Lower leg skin (tissue), 3 donors: Measurements from ENCODE around the gene TMUB2.

ENCODE experiments used
- POLR2A ChIP-seq, 2 donors: fragments of 450-650 bp; IDR thresholded peaks; one replicate each; pipeline ENCODE4 v1.6.1; 2016 to 2017; ENCODE audit warnings: antibody characterized with exemption in 2 of 2, mild to moderate bottlenecking in 1 of 2, moderate library complexity in 1 of 2
- TF ChIP-seq, protein P1 (sequence below), 3 donors: fragments of 450-650 bp; IDR thresholded peaks; one replicate each; pipeline ENCODE4 v1.5.1; 2016; ENCODE audit warnings: antibody characterized with exemption in 3 of 3, mild to moderate bottlenecking in 3 of 3, moderate library complexity in 2 of 3

DNA sequence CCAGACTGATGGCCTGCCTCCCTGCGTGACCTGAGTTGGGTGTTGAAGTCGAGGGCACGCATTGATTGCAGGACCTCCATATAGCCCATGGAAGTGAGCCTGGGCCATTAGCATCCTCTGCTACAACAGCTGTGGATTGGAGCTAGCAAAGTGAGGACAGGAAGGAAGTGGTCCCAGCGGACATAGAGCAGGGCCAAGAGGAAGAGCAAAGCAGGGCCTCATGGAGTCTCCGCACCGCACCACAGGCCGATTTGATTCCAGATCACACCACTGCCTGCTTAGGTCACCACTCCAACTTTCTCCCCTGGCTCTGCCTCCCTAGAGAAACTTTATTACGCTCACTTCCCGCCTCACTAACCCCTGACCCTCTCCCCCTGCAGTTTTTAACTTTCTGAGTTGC, 43.4 kb downstream of the TMUB2 start:
- TF ChIP-seq, protein P1, sequence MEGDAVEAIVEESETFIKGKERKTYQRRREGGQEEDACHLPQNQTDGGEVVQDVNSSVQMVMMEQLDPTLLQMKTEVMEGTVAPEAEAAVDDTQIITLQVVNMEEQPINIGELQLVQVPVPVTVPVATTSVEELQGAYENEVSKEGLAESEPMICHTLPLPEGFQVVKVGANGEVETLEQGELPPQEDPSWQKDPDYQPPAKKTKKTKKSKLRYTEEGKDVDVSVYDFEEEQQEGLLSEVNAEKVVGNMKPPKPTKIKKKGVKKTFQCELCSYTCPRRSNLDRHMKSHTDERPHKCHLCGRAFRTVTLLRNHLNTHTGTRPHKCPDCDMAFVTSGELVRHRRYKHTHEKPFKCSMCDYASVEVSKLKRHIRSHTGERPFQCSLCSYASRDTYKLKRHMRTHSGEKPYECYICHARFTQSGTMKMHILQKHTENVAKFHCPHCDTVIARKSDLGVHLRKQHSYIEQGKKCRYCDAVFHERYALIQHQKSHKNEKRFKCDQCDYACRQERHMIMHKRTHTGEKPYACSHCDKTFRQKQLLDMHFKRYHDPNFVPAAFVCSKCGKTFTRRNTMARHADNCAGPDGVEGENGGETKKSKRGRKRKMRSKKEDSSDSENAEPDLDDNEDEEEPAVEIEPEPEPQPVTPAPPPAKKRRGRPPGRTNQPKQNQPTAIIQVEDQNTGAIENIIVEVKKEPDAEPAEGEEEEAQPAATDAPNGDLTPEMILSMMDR (IDR thresholded peaks at IDR 0.05): no peak
- TF ChIP-seq POLR2A (IDR thresholded peaks at IDR 0.05): no peak
